Omental fat pad (tissue), 4 donors: ENCODE data around the gene SYT6. TPM values are rescaled to one million over a fixed set of nuclear protein-coding genes. Genes with fewer than 3 reads are reported as not detected.

ENCODE experiments used
- ATAC-seq: fragments of 150-250 bp; one replicate; pipeline ENCODE4 v1.9.1; 2016; ENCODE audit warnings: mild to moderate bottlenecking, moderate library complexity; ENCODE audit not compliant: low FRiP score
- DNase-seq: peaks from one replicate; pipeline ENCODE4 v3.0.0-alpha.2; 2019; ENCODE audit warnings: low spot score
- CTCF ChIP-seq, 3 donors: fragments of 450-650 bp; IDR thresholded peaks; one replicate each; pipeline ENCODE4 v1.5.1; 2016 to 2017; ENCODE audit warnings: antibody characterized with exemption in 3 of 3, mild to moderate bottlenecking in 3 of 3, moderate library complexity in 2 of 3
- total RNA-seq, 4 donors: library from RNA; depleted of rRNA; stranded (reverse); fragments of >200 nt; gene quantifications; one replicate each; pipeline ENCODE4 v1.1.0, GENCODE V29; 2016

SYT6 gene
- total RNA-seq, 4 donors from 2014 or later: 0.84 TPM; not detected in 3

- DNase-seq: no peak
- ATAC-seq: no peak
- TF ChIP-seq CTCF (IDR thresholded peaks at IDR 0.05): no peak
These were observed 40.9 kb downstream of the SYT6 start for GRCh38 chr1:114112775-114113174.

GRCh38 chr1:114111731-114112641 is 41.7 kb downstream of the SYT6 start:
- DNase-seq: no peak
- ATAC-seq: no peak

GRCh38 chr1:114109981-114110380 is 43.7 kb downstream of the SYT6 start:
- ATAC-seq: no peak
- DNase-seq: no peak
- no peak for TF ChIP-seq CTCF (IDR thresholded peaks at IDR 0.05)

More at GRCh38 chr1:114111731-114112641, 41.7 kb downstream of the SYT6 start:
- TF ChIP-seq CTCF (IDR thresholded peaks at IDR 0.05): no peak

GRCh38 chr1:114108751-114109255 is 44.9 kb downstream of the SYT6 start:
- no peak for TF ChIP-seq CTCF (IDR thresholded peaks at IDR 0.05)
- DNase-seq (no peak), ATAC-seq (no peak)

- ATAC-seq: no peak
- no peak for TF ChIP-seq CTCF (IDR thresholded peaks at IDR 0.05)
- DNase-seq: no peak
These were observed 45.9 kb downstream of the SYT6 start for GRCh38 chr1:114107474-114108435.

- no peak for TF ChIP-seq CTCF (IDR thresholded peaks at IDR 0.05)
- DNase-seq (no peak), ATAC-seq (no peak)
These were observed 48.2 kb downstream of the SYT6 start for GRCh38 chr1:114105421-114105979.
